ENCODE measurements around the gene MROH7. TPM values are rescaled to one million over a fixed set of nuclear protein-coding genes. Genes with fewer than 3 reads are reported as not detected.

Gene MROH7
- total RNA-seq, 1 experiment from 2014 or later, result not detected

DNA sequence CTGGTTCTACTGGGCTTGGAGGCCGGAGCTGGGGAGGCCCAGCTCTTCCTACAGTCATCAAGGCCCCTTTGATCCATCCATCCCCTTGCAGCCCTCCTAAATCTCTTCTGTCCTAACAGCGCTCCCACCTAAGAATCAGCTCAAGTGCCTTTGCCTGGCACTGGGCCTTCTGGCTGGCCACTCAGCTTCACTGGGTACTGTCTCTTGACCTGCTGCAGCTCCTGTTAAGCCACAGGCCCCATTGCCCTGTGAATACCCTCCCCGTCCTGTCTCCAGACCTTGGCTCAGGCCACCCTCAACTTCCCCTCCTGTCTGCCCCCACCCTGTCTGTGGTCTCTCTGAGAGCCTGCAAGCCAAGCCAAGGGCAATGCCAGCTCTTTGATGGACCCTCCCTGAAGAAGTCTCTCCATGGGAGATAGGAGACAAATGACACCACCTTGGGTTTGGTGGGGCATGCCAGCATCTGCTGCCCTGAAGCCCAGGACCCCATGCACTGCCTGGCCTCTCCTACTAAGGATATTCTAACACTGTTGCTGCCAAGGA lies 45.6 kb upstream of the MROH7 start:
- ChIA-PET CTCF (no interaction called here), POLR2A (ENCODE audit: unreplicated experiment) (interaction anchor here (0.7 kb wide), 1 partner anchor 87 kb away, joined by 5 read pairs; no protein-coding TSS in a partner anchor)
- Histone ChIP-seq H3K27ac (no peak overlapping the region), H3K9me3 (ENCODE audit: insufficient read depth, low read depth) (no peaks in the 10 kb centered on the region), H3F3A (ENCODE audit: insufficient read depth, low read depth) (no peaks in the 10 kb centered on the region), H3K9me2 (ENCODE audit: insufficient read depth) (no peaks in the 10 kb centered on the region), H3K4me1 (replicated peaks; ENCODE audit: insufficient read depth) (no peaks in the 10 kb centered on the region), H3K4me2 (no peak overlapping the region), H3K36me3 (ENCODE audit: low read depth) (no peaks in the 10 kb centered on the region), H3K79me2 (ENCODE audit: low read depth) (no peaks in the 10 kb centered on the region), H3K4me3 (no peak overlapping the region), H2AFZ (no peak overlapping the region), H3K27me3 (ENCODE audit: insufficient read depth, low read depth) (no peaks in the 10 kb centered on the region), H4K20me1 (ENCODE audit: insufficient read depth) (no peaks in the 10 kb centered on the region)
- DNase-seq, result no peak
- TF ChIP-seq CTCF (conservative IDR thresholded peaks at IDR 0.05) (no peak), EZH2 (IDR thresholded peaks at IDR 0.05; ENCODE audit: low read depth) (no peak)
- BruUV-seq (replicated peaks), result no TSS peak
- intact Hi-C loops (cut with micrococcal nuclease; ENCODE audit: unreplicated experiment), result no loop called here

DNA sequence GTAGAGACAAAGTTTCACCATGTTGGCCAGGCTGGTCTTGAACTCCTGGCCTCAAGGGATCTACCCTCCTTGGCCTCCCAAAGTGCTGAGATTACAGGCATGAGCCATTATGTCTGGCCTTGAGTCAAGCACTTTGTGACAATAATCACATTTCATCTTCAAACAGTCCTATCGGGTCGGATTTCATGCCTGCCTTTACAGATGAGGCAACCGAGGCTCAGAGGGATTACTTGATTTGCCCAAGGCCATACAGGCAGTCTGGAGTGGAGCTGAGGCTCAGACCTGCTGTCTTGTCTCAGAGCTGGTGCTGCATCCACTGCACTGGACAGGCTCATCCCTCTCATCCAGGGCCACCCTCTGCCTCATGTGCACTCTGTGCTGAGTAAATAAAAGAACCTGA lies 44.8 kb upstream of the MROH7 start:
- H3K4me2 ChIP-seq, result no peak overlapping the region
- H2AFZ ChIP-seq, result no peak overlapping the region
- no peaks in the 10 kb centered on the region for H3K36me3 ChIP-seq (ENCODE audit: low read depth)
- H3F3A ChIP-seq (ENCODE audit: insufficient read depth, low read depth), result no peaks in the 10 kb centered on the region
- H3K4me1 ChIP-seq (replicated peaks; ENCODE audit: insufficient read depth), result no peaks in the 10 kb centered on the region
- H4K20me1 ChIP-seq (ENCODE audit: insufficient read depth), result no peaks in the 10 kb centered on the region
- H3K4me3 ChIP-seq, result no peak overlapping the region
- H3K9me3 ChIP-seq (ENCODE audit: insufficient read depth, low read depth), result no peaks in the 10 kb centered on the region
- ChIA-PET POLR2A (ENCODE audit: unreplicated experiment) (no interaction called here), CTCF (no interaction called here)
- H3K27ac ChIP-seq, result no peak overlapping the region
- TF ChIP-seq EZH2 (IDR thresholded peaks at IDR 0.05; ENCODE audit: low read depth) (no peak), CTCF (conservative IDR thresholded peaks at IDR 0.05) (no peak)
- intact Hi-C loops (cut with micrococcal nuclease; ENCODE audit: unreplicated experiment), result no loop called here
- H3K79me2 ChIP-seq (ENCODE audit: low read depth), result no peaks in the 10 kb centered on the region
- no peak for DNase-seq
- H3K27me3 ChIP-seq (ENCODE audit: insufficient read depth, low read depth), result no peaks in the 10 kb centered on the region
- no peaks in the 10 kb centered on the region for H3K9me2 ChIP-seq (ENCODE audit: insufficient read depth)
- BruUV-seq (replicated peaks), result no TSS peak

DNA sequence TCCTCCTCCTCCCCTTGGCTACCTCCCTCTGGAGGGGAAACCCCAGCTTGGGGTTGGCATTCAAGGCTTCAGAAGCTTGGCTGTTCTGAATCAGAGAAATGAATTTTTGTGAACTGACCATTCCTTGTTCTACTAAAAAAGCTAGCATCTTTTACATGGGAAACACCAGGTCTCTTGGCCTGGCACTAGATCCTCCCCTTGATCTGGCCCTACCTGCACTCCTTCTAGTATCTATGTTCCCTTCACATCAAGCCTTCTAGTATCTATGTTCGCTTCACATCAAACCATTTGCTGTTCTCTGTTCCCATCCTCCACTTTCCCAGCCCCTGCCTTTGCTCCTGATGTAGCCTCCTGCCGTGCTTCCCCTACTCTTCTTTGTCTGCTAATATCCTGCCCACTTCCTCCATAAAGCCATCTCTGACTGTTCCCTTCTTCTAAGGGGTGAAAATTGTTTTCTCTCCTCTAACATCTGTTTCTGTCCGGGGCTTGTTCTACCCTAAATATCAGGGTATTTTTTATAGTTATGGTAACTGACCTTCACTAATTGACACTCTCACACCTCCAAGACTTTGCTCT lies 44.0 kb upstream of the MROH7 start:
- H3K9me2 ChIP-seq (ENCODE audit: insufficient read depth), result no peaks in the 10 kb centered on the region
- intact Hi-C loops (cut with micrococcal nuclease; ENCODE audit: unreplicated experiment), result no loop called here

More for the DNA sequence above, 44.0 kb upstream of the MROH7 start:
- ChIA-PET POLR2A (ENCODE audit: unreplicated experiment) (no interaction called here), CTCF (no interaction called here)
- DNase-seq, result no peak
- Histone ChIP-seq H4K20me1 (ENCODE audit: insufficient read depth) (no peaks in the 10 kb centered on the region), H3F3A (ENCODE audit: insufficient read depth, low read depth) (no peaks in the 10 kb centered on the region), H3K9me3 (ENCODE audit: insufficient read depth, low read depth) (no peaks in the 10 kb centered on the region), H3K27me3 (ENCODE audit: insufficient read depth, low read depth) (no peaks in the 10 kb centered on the region), H3K4me3 (no peak overlapping the region), H3K36me3 (ENCODE audit: low read depth) (no peaks in the 10 kb centered on the region), H3K4me1 (replicated peaks; ENCODE audit: insufficient read depth) (no peaks in the 10 kb centered on the region), H3K27ac (no peak overlapping the region), H3K4me2 (no peak overlapping the region), H2AFZ (no peak overlapping the region), H3K79me2 (ENCODE audit: low read depth) (no peaks in the 10 kb centered on the region)
- no peak for TF ChIP-seq EZH2 (IDR thresholded peaks at IDR 0.05; ENCODE audit: low read depth)
- no peak for TF ChIP-seq CTCF (conservative IDR thresholded peaks at IDR 0.05)
- BruUV-seq (replicated peaks), result no TSS peak

Measured in PC-9 (cell line).